ENCODE data around the gene NSL1. TPM values are rescaled to one million over a fixed set of nuclear protein-coding genes. Genes with fewer than 3 reads are reported as not detected.
A peak's percentile ranks its signal among the peaks of the same experiment; 100 is the strongest.

The NSL1 gene
- polyA plus RNA-seq, 1 donor (not counting 4 experiments of a cell fraction or from before 2014, with no cell fraction given) = 25.5 TPM

DNA sequence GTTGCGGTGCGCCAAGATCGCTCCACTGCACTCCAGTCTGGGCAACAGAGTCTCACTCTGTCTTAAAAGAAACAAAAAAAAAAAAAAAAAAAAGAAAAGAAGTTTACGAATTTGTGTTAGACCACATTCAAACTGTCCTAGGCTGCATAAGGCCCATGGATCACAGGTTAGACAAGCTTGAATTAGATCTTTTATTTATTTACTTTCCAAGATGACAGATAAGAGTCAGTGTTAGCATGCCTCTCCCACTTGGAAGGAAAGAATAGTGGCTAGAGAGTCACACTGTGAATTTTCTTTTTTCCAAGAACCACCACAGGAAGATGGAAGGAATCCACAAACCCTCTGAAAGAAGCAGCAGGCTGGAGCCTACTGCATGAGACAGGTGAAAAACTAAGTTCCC is 29.3 kb downstream of the NSL1 start:
- no peak overlapping the region for H3K27ac ChIP-seq (ENCODE audit: control insufficient read depth, insufficient read depth, low read length)
- no peak for FAIRE-seq
- H3K4me1 ChIP-seq (ENCODE audit: control insufficient read depth, extremely low read depth, insufficient read depth, low read length) = no peaks in the 10 kb centered on the region
- peaks cover 13% of the 10 kb centered on the region for H3K79me2 ChIP-seq (ENCODE audit: control insufficient read depth, insufficient read depth, low read length)
- no peaks in the 10 kb centered on the region for H3K9me3 ChIP-seq (ENCODE audit: control insufficient read depth, low read depth, low read length)
- H3K4me2 ChIP-seq (ENCODE audit: control insufficient read depth, extremely low read depth, insufficient read depth, low read depth, low read length) = no peak overlapping the region
- no peaks in the 10 kb centered on the region for H4K20me1 ChIP-seq (ENCODE audit: control insufficient read depth, extremely low read depth, insufficient read depth, low read length)
- DNase-seq (ENCODE audit: low read depth, low spot score) = no peak
- TF ChIP-seq, protein P1, sequence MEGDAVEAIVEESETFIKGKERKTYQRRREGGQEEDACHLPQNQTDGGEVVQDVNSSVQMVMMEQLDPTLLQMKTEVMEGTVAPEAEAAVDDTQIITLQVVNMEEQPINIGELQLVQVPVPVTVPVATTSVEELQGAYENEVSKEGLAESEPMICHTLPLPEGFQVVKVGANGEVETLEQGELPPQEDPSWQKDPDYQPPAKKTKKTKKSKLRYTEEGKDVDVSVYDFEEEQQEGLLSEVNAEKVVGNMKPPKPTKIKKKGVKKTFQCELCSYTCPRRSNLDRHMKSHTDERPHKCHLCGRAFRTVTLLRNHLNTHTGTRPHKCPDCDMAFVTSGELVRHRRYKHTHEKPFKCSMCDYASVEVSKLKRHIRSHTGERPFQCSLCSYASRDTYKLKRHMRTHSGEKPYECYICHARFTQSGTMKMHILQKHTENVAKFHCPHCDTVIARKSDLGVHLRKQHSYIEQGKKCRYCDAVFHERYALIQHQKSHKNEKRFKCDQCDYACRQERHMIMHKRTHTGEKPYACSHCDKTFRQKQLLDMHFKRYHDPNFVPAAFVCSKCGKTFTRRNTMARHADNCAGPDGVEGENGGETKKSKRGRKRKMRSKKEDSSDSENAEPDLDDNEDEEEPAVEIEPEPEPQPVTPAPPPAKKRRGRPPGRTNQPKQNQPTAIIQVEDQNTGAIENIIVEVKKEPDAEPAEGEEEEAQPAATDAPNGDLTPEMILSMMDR (optimal IDR thresholded peaks at IDR 0.05 in 1 of 3, IDR thresholded peaks at IDR 0.05 in 1 of 3, conservative IDR thresholded peaks at IDR 0.05 in 1 of 3; ENCODE audit: extremely low read depth in 1 of 3, insufficient read depth in 2 of 3, low read length in 3 of 3) = no peak
- no peak for TF ChIP-seq EZH2 (IDR thresholded peaks at IDR 0.05; ENCODE audit: low read length)
- H3K9me1 ChIP-seq (ENCODE audit: control insufficient read depth, extremely low read depth, insufficient read depth, low read length) = no peaks in the 10 kb centered on the region
- H3K9ac ChIP-seq (ENCODE audit: control insufficient read depth, extremely low read depth, insufficient read depth, low read length) = no peak overlapping the region
- dilution Hi-C loops (cut with MboI; ENCODE audit: extremely low pct_ligation_motif_present, low sequenced_read_pairs) = no loop called here
- H2AFZ ChIP-seq (ENCODE audit: control insufficient read depth, low read length) = no peak overlapping the region
- H3K27me3 ChIP-seq (ENCODE audit: control insufficient read depth, extremely low read depth, insufficient read depth, low read length) = no peaks in the 10 kb centered on the region
- H3K36me3 ChIP-seq (ENCODE audit: control insufficient read depth in 2 of 2, extremely low read depth in 1 of 2, insufficient read depth in 2 of 2, low read length in 2 of 2) = peaks cover 0 to 2% of the 10 kb centered on the region in 2 experiments
- H3K4me3 ChIP-seq (ENCODE audit: control insufficient read depth in 2 of 3, extremely low read depth in 1 of 3, insufficient read depth in 2 of 3, low read depth in 1 of 3, low read length in 3 of 3) = no peak overlapping the region

DNA sequence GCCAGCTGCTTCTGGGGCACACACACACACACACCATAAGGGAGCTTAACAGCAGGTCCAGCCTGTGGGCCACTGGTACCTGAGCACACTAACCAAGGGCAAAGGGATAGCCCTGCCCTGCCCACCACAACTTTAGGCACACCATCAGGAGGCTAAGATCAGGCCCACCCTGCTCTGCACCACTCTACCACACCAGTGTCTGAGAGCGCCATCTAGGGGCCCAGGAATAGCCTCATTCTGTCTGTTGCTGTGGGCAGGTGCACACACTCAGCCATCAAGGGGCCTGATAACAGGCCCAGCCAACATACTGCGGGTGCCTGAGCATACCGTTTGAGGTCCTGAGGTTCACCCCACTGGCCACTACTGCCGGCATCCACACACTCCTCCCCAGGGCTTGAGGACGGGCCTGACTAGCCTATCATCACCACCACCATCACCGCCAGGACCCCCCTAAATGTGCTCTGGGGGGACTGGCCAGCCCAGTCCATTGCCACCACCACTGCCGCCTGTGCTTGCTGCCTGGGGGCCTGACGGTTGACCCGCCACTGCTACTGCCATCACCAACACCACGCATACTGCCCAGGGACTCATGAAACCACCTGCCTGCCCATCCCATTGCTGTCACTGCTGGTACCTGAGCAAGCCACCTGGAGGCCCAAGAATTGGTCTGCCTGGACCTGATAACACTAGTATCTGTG is 31.3 kb downstream of the NSL1 start:
- Histone ChIP-seq H3K27ac (ENCODE audit: control insufficient read depth, insufficient read depth, low read length) (no peak overlapping the region), H3K79me2 (ENCODE audit: control insufficient read depth, insufficient read depth, low read length) (peaks cover 13% of the 10 kb centered on the region), H3K9me3 (ENCODE audit: control insufficient read depth, low read depth, low read length) (no peaks in the 10 kb centered on the region), H3K9ac (ENCODE audit: control insufficient read depth, extremely low read depth, insufficient read depth, low read length) (no peak overlapping the region), H3K4me3 (ENCODE audit: control insufficient read depth in 2 of 3, extremely low read depth in 1 of 3, insufficient read depth in 2 of 3, low read depth in 1 of 3, low read length in 3 of 3) (no peak overlapping the region), H3K4me2 (ENCODE audit: control insufficient read depth, extremely low read depth, insufficient read depth, low read depth, low read length) (no peak overlapping the region), H3K36me3 (ENCODE audit: control insufficient read depth in 2 of 2, extremely low read depth in 1 of 2, insufficient read depth in 2 of 2, low read length in 2 of 2) (peaks cover 0 to 2% of the 10 kb centered on the region in 2 experiments), H2AFZ (ENCODE audit: control insufficient read depth, low read length) (no peak overlapping the region), H3K27me3 (ENCODE audit: control insufficient read depth, extremely low read depth, insufficient read depth, low read length) (no peaks in the 10 kb centered on the region), H3K9me1 (ENCODE audit: control insufficient read depth, extremely low read depth, insufficient read depth, low read length) (no peaks in the 10 kb centered on the region), H3K4me1 (ENCODE audit: control insufficient read depth, extremely low read depth, insufficient read depth, low read length) (no peaks in the 10 kb centered on the region), H4K20me1 (ENCODE audit: control insufficient read depth, extremely low read depth, insufficient read depth, low read length) (no peaks in the 10 kb centered on the region)
- TF ChIP-seq, protein P1 (optimal IDR thresholded peaks at IDR 0.05 in 1 of 3, IDR thresholded peaks at IDR 0.05 in 1 of 3, conservative IDR thresholded peaks at IDR 0.05 in 1 of 3; ENCODE audit: extremely low read depth in 1 of 3, insufficient read depth in 2 of 3, low read length in 3 of 3) = peak; percentile 44 to 72 (median 62)
- no peak for TF ChIP-seq EZH2 (IDR thresholded peaks at IDR 0.05; ENCODE audit: low read length)
- dilution Hi-C loops (cut with MboI; ENCODE audit: extremely low pct_ligation_motif_present, low sequenced_read_pairs) = no loop called here
- no peak for FAIRE-seq
- DNase-seq (ENCODE audit: low read depth, low spot score) = no peak

All from keratinocyte (primary cell).